ENCODE results near the gene ACOT4.
"Not testable (repeated sequence)": the region's sequence is repeated elsewhere in the genome, so short reads cannot be mapped to it uniquely, and the experiment has no call there.

- not testable (repeated sequence) for TF ChIP-seq FOXM1 (IDR thresholded peaks at IDR 0.05; ENCODE audit: borderline replicate concordance); SP1 (IDR thresholded peaks at IDR 0.05); SUZ12 (IDR thresholded peaks at IDR 0.05); ZNF384 (IDR thresholded peaks at IDR 0.05); FOXA1 (IDR thresholded peaks at IDR 0.05); FOXK2 (IDR thresholded peaks at IDR 0.05)
Observed at GRCh38 chr14:73562256-73562655, 29.4 kb upstream of the ACOT4 start.

All from HEK293T (cell line).